ENCODE data around the gene CEACAM16.

GRCh38 chr19:44710483-44710882 is 11.5 kb downstream of the CEACAM16 start:
- TF ChIP-seq CTCF (IDR thresholded peaks at IDR 0.05; ENCODE audit: poor library complexity, severe bottlenecking), result no peak
- TF ChIP-seq SMC3 (conservative IDR thresholded peaks at IDR 0.05; ENCODE audit: poor library complexity), result no peak
- no peak for TF ChIP-seq MXI1 (conservative IDR thresholded peaks at IDR 0.05; ENCODE audit: poor library complexity, severe bottlenecking)
- TF ChIP-seq RAD21 (conservative IDR thresholded peaks at IDR 0.05), result no peak
